Stimulated activated naive CD8-positive, alpha-beta T cell treated with anti-CD3 and anti-CD28 coated beads, Interleukin-15, Interleukin-2, amounts not matched to agents 100 ng/mL and 50 ng/mL, for 24 hours (primary cell): ENCODE data around the gene ZNF236.
"Not testable (repeated sequence)": the region's sequence is repeated elsewhere in the genome, so short reads cannot be mapped to it uniquely, and the experiment has no call there.

Source experiments
- H3K27ac Mint-ChIP-seq: one replicate; pipeline ENCODE4 v1.8.0; 2021; ENCODE audit warnings: mild to moderate bottlenecking, mixed read lengths
- H3K27me3 Mint-ChIP-seq: one replicate; pipeline ENCODE4 v1.8.0; 2021; ENCODE audit warnings: mixed read lengths
- H3K36me3 Mint-ChIP-seq: one replicate; pipeline ENCODE4 v1.8.0; 2021; ENCODE audit warnings: low read depth, mixed read lengths
- H3K4me1 Mint-ChIP-seq: one replicate; pipeline ENCODE4 v1.8.0; 2021; ENCODE audit warnings: low read depth, mixed read lengths
- H3K4me3 Mint-ChIP-seq: one replicate; pipeline ENCODE4 v1.8.0; 2021; ENCODE audit warnings: mild to moderate bottlenecking, mixed read lengths
- H3K9me3 Mint-ChIP-seq: one replicate; pipeline ENCODE4 v1.8.0; 2021; ENCODE audit warnings: mixed read lengths

ZNF236 gene

GRCh38 chr18:76822506-76823160, at the start of gene ZNF236:
ZNF236 (plus strand) TSS chr18:76822557; CDS start chr18:76822608, 51 bp downstream.
- Mint-ChIP-seq H3K9me3 (no peaks in the 10 kb centered on the region), H3K4me3 (peak within 1 kb of the TSS; percentile 88), H3K36me3 (peaks cover 17% of the 10 kb centered on the region), H3K27ac (peak within 1 kb of the TSS; percentile 93), H3K4me1 (peaks cover 60% of the 10 kb centered on the region), H3K27me3 (no peaks in the 10 kb centered on the region)

GRCh38 chr18:76772665-76773064, 49.7 kb upstream of the ZNF236 start:
- Mint-ChIP-seq H3K4me1 (no peaks in the 10 kb centered on the region), H3K9me3 (peaks cover 9% of the 10 kb centered on the region), H3K36me3 (no peaks in the 10 kb centered on the region), H3K27ac (no peak overlapping the region), H3K27me3 (peaks cover 19% of the 10 kb centered on the region), H3K4me3 (no peak overlapping the region)

GRCh38 chr18:76777036-76777435, 45.3 kb upstream of the ZNF236 start:
- H3K27ac Mint-ChIP-seq, H3K27me3 Mint-ChIP-seq, H3K4me3 Mint-ChIP-seq, H3K36me3 Mint-ChIP-seq, H3K4me1 Mint-ChIP-seq, H3K9me3 Mint-ChIP-seq: not testable (repeated sequence)

GRCh38 chr18:76783786-76784484, 38.4 kb upstream of the ZNF236 start:
- Mint-ChIP-seq H3K4me3 (no peak overlapping the region), H3K4me1 (no peaks in the 10 kb centered on the region), H3K9me3 (no peaks in the 10 kb centered on the region), H3K36me3 (no peaks in the 10 kb centered on the region), H3K27ac (no peak overlapping the region), H3K27me3 (peaks cover 9% of the 10 kb centered on the region)

GRCh38 chr18:76785872-76786271, 36.5 kb upstream of the ZNF236 start:
- Mint-ChIP-seq H3K27ac (no peak overlapping the region), H3K4me3 (no peak overlapping the region), H3K27me3 (peaks cover 9% of the 10 kb centered on the region), H3K9me3 (no peaks in the 10 kb centered on the region), H3K36me3 (no peaks in the 10 kb centered on the region), H3K4me1 (no peaks in the 10 kb centered on the region)

GRCh38 chr18:76788571-76789317, 33.6 kb upstream of the ZNF236 start:
- Mint-ChIP-seq H3K4me3 (no peak overlapping the region), H3K9me3 (peaks cover 6% of the 10 kb centered on the region), H3K4me1 (no peaks in the 10 kb centered on the region), H3K27me3 (peaks cover 6% of the 10 kb centered on the region), H3K36me3 (no peaks in the 10 kb centered on the region), H3K27ac (no peak overlapping the region)

GRCh38 chr18:76791106-76791505, 31.3 kb upstream of the ZNF236 start:
- H3K4me1 Mint-ChIP-seq, result no peaks in the 10 kb centered on the region
- H3K27me3 Mint-ChIP-seq, result peaks cover 12% of the 10 kb centered on the region
- no peak overlapping the region for H3K4me3 Mint-ChIP-seq
- no peaks in the 10 kb centered on the region for H3K36me3 Mint-ChIP-seq
- no peak overlapping the region for H3K27ac Mint-ChIP-seq
- H3K9me3 Mint-ChIP-seq, result peaks cover 6% of the 10 kb centered on the region

GRCh38 chr18:76791642-76792041, 30.7 kb upstream of the ZNF236 start:
- Mint-ChIP-seq H3K27ac (no peak overlapping the region), H3K4me3 (no peak overlapping the region), H3K27me3 (peaks cover 12% of the 10 kb centered on the region), H3K9me3 (peaks cover 6% of the 10 kb centered on the region), H3K4me1 (no peaks in the 10 kb centered on the region), H3K36me3 (peaks cover 3% of the 10 kb centered on the region)

GRCh38 chr18:76794326-76794725, 28.0 kb upstream of the ZNF236 start:
- Mint-ChIP-seq H3K9me3 (peaks cover 11% of the 10 kb centered on the region), H3K36me3 (peaks cover 3% of the 10 kb centered on the region), H3K4me1 (no peaks in the 10 kb centered on the region), H3K4me3 (no peak overlapping the region), H3K27ac (no peak overlapping the region), H3K27me3 (peaks cover 22% of the 10 kb centered on the region)

GRCh38 chr18:76801567-76802505, 20.5 kb upstream of the ZNF236 start:
- H3K4me3 Mint-ChIP-seq, result peak overlapping the region; percentile 59
- peaks cover 5% of the 10 kb centered on the region for H3K9me3 Mint-ChIP-seq
- H3K27me3 Mint-ChIP-seq, result peaks cover 15% of the 10 kb centered on the region
- H3K4me1 Mint-ChIP-seq, result peaks cover 10% of the 10 kb centered on the region
- H3K36me3 Mint-ChIP-seq, result no peaks in the 10 kb centered on the region
- no peak overlapping the region for H3K27ac Mint-ChIP-seq

GRCh38 chr18:76803413-76803812, 18.9 kb upstream of the ZNF236 start:
- peaks cover 10% of the 10 kb centered on the region for H3K4me1 Mint-ChIP-seq
- H3K36me3 Mint-ChIP-seq, result no peaks in the 10 kb centered on the region
- peak overlapping the region; percentile 21 for H3K27ac Mint-ChIP-seq
- no peaks in the 10 kb centered on the region for H3K9me3 Mint-ChIP-seq
- H3K27me3 Mint-ChIP-seq, result peaks cover 10% of the 10 kb centered on the region
- H3K4me3 Mint-ChIP-seq, result no peak overlapping the region

- Mint-ChIP-seq H3K4me3 (no peak overlapping the region), H3K4me1 (peaks cover 10% of the 10 kb centered on the region), H3K27me3 (peaks cover 8% of the 10 kb centered on the region), H3K36me3 (no peaks in the 10 kb centered on the region), H3K9me3 (no peaks in the 10 kb centered on the region), H3K27ac (peak overlapping the region; percentile 21)
Measured at GRCh38 chr18:76803814-76804213, 18.5 kb upstream of the ZNF236 start.

- H3K36me3 Mint-ChIP-seq, result no peaks in the 10 kb centered on the region
- H3K4me1 Mint-ChIP-seq, result peaks cover 10% of the 10 kb centered on the region
- no peak overlapping the region for H3K4me3 Mint-ChIP-seq
- no peak overlapping the region for H3K27ac Mint-ChIP-seq
- H3K27me3 Mint-ChIP-seq, result peaks cover 5% of the 10 kb centered on the region
- no peaks in the 10 kb centered on the region for H3K9me3 Mint-ChIP-seq
Measured at GRCh38 chr18:76805221-76805620, 17.1 kb upstream of the ZNF236 start.

- H3K27me3 Mint-ChIP-seq, result no peaks in the 10 kb centered on the region
- no peak overlapping the region for H3K27ac Mint-ChIP-seq
- no peaks in the 10 kb centered on the region for H3K36me3 Mint-ChIP-seq
- H3K4me3 Mint-ChIP-seq, result no peak overlapping the region
- no peaks in the 10 kb centered on the region for H3K9me3 Mint-ChIP-seq
- H3K4me1 Mint-ChIP-seq, result peaks cover 10% of the 10 kb centered on the region
Measured at GRCh38 chr18:76806301-76806700, 16.1 kb upstream of the ZNF236 start.
